Suprapubic skin (tissue), 4 donors: Measurements from ENCODE around the gene LCORL. TPM values are rescaled to one million over a fixed set of nuclear protein-coding genes. Genes with fewer than 3 reads are reported as not detected.

Experiments
- DNase-seq, 2 donors: peaks; one replicate each; pipeline ENCODE4 v3.0.0-alpha.2; 2019; ENCODE audit warnings: low spot score in 2 of 2
- H3K27ac ChIP-seq: fragments of 200-600 bp; sonication (generic); one replicate; pipeline ENCODE4 v1.5.1; 2019
- H3K27me3 ChIP-seq: fragments of 200-600 bp; sonication (generic); one replicate; pipeline ENCODE4 v1.5.1; 2019
- H3K36me3 ChIP-seq: fragments of 200-600 bp; sonication (generic); one replicate; pipeline ENCODE4 v1.5.1; 2019
- H3K4me1 ChIP-seq: fragments of 200-600 bp; sonication (generic); one replicate; pipeline ENCODE4 v1.5.1; 2019
- H3K4me3 ChIP-seq: fragments of 200-600 bp; sonication (generic); one replicate; pipeline ENCODE4 v1.5.1; 2019; ENCODE audit warnings: mild to moderate bottlenecking
- H3K9me3 ChIP-seq: fragments of 200-600 bp; sonication (generic); one replicate; pipeline ENCODE4 v1.5.1; 2019
- EP300 ChIP-seq: sonication (generic); formaldehyde crosslinking; IDR thresholded peaks from one replicate; pipeline ENCODE4 v1.6.1; 2017; ENCODE audit warnings: antibody characterized with exemption
- POLR2A ChIP-seq, 2 donors: fragments of 450-650 bp; IDR thresholded peaks; one replicate each; pipeline ENCODE4 v1.6.1; 2017; ENCODE audit warnings: antibody characterized with exemption in 2 of 2, mild to moderate bottlenecking in 2 of 2, moderate library complexity in 2 of 2
- POLR2AphosphoS5 ChIP-seq, 3 donors: sonication (generic); formaldehyde crosslinking; IDR thresholded peaks; one replicate each; pipeline ENCODE4 v1.6.1; 2017; ENCODE audit warnings: antibody characterized with exemption in 3 of 3
- WGBS: methylation state at CpG from one replicate; pipeline ENCODE4 v1.1.5; 2018; 5-methylcytosine and 5-hydroxymethylcytosine counted together
- total RNA-seq, 4 donors: library from RNA; depleted of rRNA; stranded (reverse); fragments of >200 nt; gene quantifications; one replicate each; pipeline ENCODE4 v1.1.0, GENCODE V29; 2016
- TF ChIP-seq, protein P1 (sequence below), 2 donors: fragments of 200-600 bp in 1 of 2; fragments of 450-650 bp in 1 of 2; sonication (generic) in 1 of 2; IDR thresholded peaks; one replicate each; pipeline ENCODE4 v1.5.1; 2016 to 2019; ENCODE audit warnings: antibody characterized with exemption in 2 of 2, mild to moderate bottlenecking in 1 of 2, moderate library complexity in 1 of 2

LCORL gene
- total RNA-seq, 4 donors from 2014 or later, result 14.9 to 26.4 (median 19.6) TPM

DNA sequence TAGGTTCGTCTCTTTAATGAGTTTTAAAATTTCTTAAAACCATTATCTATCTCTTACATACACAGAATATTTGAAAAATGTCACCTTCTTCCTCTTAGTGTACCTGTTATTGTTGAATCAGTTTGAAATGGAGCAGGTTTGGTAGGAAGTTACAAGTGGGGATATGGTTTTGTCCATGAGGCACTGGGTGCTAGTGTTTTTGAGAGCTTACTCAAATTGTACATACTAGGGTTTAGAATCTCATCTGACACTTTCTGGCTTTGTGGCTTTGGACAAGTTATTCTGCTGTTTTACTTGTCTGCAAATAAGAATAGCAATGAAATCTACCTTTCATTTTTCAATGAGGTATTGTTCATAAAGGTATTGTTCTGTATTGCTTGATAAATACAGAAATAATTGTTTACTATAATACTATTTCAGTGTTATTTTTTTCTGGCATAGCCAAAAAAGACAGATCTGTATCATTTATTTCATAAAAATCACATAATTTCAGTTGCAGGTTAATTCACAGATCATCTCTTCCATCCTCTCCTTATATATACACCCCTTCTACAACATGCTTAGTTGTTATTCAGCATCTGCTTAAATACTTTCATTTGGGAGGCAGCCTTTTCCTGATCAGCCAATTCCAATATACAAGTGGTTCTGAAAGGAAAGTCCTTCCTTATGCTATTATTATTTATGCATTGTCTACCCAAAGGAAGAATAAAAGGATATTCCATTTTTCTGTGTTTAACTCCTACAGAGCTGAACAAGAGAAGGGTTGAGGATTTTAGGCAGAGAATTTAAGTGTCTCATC, 197.5 kb downstream of the LCORL start:
- no peaks in the 10 kb centered on the region for H3K9me3 ChIP-seq
- DNase-seq, result no peak
- TF ChIP-seq, protein P1, sequence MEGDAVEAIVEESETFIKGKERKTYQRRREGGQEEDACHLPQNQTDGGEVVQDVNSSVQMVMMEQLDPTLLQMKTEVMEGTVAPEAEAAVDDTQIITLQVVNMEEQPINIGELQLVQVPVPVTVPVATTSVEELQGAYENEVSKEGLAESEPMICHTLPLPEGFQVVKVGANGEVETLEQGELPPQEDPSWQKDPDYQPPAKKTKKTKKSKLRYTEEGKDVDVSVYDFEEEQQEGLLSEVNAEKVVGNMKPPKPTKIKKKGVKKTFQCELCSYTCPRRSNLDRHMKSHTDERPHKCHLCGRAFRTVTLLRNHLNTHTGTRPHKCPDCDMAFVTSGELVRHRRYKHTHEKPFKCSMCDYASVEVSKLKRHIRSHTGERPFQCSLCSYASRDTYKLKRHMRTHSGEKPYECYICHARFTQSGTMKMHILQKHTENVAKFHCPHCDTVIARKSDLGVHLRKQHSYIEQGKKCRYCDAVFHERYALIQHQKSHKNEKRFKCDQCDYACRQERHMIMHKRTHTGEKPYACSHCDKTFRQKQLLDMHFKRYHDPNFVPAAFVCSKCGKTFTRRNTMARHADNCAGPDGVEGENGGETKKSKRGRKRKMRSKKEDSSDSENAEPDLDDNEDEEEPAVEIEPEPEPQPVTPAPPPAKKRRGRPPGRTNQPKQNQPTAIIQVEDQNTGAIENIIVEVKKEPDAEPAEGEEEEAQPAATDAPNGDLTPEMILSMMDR (IDR thresholded peaks at IDR 0.05), result no peak
- TF ChIP-seq POLR2AphosphoS5 (IDR thresholded peaks at IDR 0.05) (no peak), EP300 (no peak), POLR2A (IDR thresholded peaks at IDR 0.05) (no peak)
- no peaks in the 10 kb centered on the region for H3K36me3 ChIP-seq
- 88% methylated on average over 1 of the region's 1 CpG for WGBS
- no peaks in the 10 kb centered on the region for H3K27me3 ChIP-seq
- no peaks in the 10 kb centered on the region for H3K4me1 ChIP-seq
- H3K27ac ChIP-seq, result no peak overlapping the region
- H3K4me3 ChIP-seq, result no peak overlapping the region

DNA sequence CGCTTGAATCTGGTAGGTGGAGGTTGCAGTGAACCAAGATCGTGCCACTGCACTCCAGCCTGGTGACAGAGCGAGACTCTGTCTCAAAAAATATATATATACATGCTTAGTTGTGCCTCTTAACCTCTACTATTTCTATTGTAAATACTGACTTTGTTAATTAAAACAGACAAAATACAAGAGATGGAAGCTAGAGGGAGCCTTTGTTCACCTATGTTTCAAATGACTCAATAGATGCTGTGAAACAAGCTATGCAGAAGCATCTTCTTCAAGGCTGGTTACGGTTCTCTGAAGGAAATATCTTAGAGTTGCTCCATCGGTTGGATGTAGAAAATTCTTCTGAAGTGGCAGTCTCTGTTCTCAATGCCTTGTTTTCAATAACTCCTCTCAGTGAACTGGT, 204.5 kb downstream of the LCORL start:
- Histone ChIP-seq H3K36me3 (no peaks in the 10 kb centered on the region), H3K4me3 (no peak overlapping the region), H3K27ac (no peak overlapping the region), H3K9me3 (no peaks in the 10 kb centered on the region), H3K4me1 (no peaks in the 10 kb centered on the region), H3K27me3 (no peaks in the 10 kb centered on the region)
- DNase-seq, result no peak
- WGBS, result 57% methylated on average over 5 of the region's 5 CpGs
- TF ChIP-seq POLR2AphosphoS5 (IDR thresholded peaks at IDR 0.05) (no peak), POLR2A (IDR thresholded peaks at IDR 0.05) (no peak), EP300 (no peak)
- TF ChIP-seq, protein P1 (IDR thresholded peaks at IDR 0.05), result peak in 1 of 2 donors; percentile 35

DNA sequence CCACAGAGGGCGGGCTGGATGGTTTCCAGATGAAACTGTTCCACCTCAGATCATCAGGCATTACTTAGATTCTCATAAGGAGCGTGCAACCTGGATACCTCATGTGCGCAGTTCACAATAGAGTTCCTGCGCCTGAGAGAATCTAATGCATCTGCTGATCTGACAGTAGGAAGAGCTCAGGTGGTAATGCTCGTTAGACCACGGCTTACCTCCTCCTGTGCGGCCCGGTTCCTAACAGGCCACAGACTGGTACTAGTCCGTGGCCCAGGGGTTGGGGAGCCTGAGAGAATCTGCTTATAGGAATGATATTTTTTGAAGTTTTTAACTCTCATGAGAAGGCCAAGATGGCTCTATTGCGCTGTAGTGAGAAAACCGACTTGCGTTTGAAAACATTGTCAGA, 205.4 kb downstream of the LCORL start:
- no peak overlapping the region for H3K27ac ChIP-seq
- no peak overlapping the region for H3K4me3 ChIP-seq
- no peaks in the 10 kb centered on the region for H3K36me3 ChIP-seq
- no peak for DNase-seq
- TF ChIP-seq, protein P1 (IDR thresholded peaks at IDR 0.05), result no peak
- TF ChIP-seq POLR2AphosphoS5 (IDR thresholded peaks at IDR 0.05) (no peak), EP300 (no peak), POLR2A (IDR thresholded peaks at IDR 0.05) (no peak)
- H3K9me3 ChIP-seq, result no peaks in the 10 kb centered on the region
- WGBS, result 97% methylated on average over 12 of the region's 12 CpGs
- H3K27me3 ChIP-seq, result no peaks in the 10 kb centered on the region
- peaks cover 7% of the 10 kb centered on the region for H3K4me1 ChIP-seq

DNA sequence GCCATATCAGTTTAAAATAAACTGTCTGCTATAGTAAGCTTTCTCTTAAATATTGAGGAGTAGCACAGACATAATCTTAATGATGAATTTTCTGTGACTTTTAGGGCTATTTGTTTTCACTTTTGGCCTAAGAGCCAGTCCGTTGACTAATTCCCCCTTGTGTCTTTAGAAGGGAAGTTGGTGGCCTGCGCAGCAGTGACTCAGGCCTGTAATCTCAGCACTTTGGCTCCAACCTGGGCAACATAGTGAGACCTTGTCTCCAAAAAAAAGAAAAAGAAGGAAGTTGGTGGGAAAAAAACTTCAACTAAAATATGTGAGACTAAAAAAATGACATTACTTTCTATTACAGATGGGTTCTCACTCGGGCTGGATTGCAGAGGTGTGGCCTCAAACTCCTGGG, 207.4 kb downstream of the LCORL start:
- WGBS, result 75% methylated on average over 3 of the region's 3 CpGs
- DNase-seq, result no peak
- Histone ChIP-seq H3K36me3 (no peaks in the 10 kb centered on the region), H3K4me1 (peaks cover 17% of the 10 kb centered on the region), H3K27ac (no peak overlapping the region), H3K9me3 (no peaks in the 10 kb centered on the region), H3K27me3 (no peaks in the 10 kb centered on the region), H3K4me3 (no peak overlapping the region)
- TF ChIP-seq POLR2A (IDR thresholded peaks at IDR 0.05), result no peak
- no peak for TF ChIP-seq EP300
- TF ChIP-seq, protein P1 (IDR thresholded peaks at IDR 0.05), result no peak
- TF ChIP-seq POLR2AphosphoS5 (IDR thresholded peaks at IDR 0.05), result no peak

DNA sequence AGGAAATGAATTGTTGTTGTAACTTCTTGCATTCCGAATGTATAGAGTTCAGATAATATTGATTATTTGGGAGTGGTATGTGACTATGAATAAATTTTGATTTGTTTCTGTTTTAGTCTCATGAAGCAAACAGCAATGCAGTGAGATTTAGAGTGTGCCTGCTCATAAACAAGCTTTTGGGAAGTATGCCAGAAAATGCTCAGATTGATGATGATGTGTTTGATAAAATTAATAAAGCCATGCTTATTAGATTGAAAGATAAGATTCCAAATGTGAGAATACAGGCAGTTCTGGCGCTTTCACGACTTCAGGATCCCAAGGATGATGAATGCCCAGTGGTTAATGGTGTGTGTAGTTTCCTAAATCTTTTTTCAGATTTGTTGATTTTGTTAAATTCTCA, 208.8 kb downstream of the LCORL start:
- Histone ChIP-seq H3K27me3 (no peaks in the 10 kb centered on the region), H3K4me3 (no peak overlapping the region), H3K4me1 (peaks cover 31% of the 10 kb centered on the region), H3K9me3 (no peaks in the 10 kb centered on the region), H3K27ac (no peak overlapping the region), H3K36me3 (no peaks in the 10 kb centered on the region)
- WGBS, result 56% methylated on average over 3 of the region's 3 CpGs
- DNase-seq, result no peak
- TF ChIP-seq, protein P1 (IDR thresholded peaks at IDR 0.05), result no peak
- no peak for TF ChIP-seq EP300
